Thymus (tissue), 11 donors: Measurements from ENCODE around the gene PPIC. TPM values are rescaled to one million over a fixed set of nuclear protein-coding genes. Genes with fewer than 3 reads are reported as not detected.

Source experiments
- DNase-seq, 9 donors: peaks; one replicate each; pipeline ENCODE4 v3.0.0-alpha.2; 2013; ENCODE audit warnings: low spot score in 9 of 9, low read depth in 6 of 9, missing footprints in 1 of 9
- H3K27ac ChIP-seq, 2 donors: one replicate each; pipeline ENCODE4 v1.5.1; 2013; ENCODE audit warnings: control low read depth in 1 of 2, low read depth in 1 of 2, low read length in 1 of 2, mild to moderate bottlenecking in 1 of 2, moderate library complexity in 1 of 2
- H3K27me3 ChIP-seq, 2 donors: one replicate each; pipeline ENCODE4 v1.5.1; 2013; ENCODE audit warnings: low read length in 1 of 2; ENCODE audit not compliant: control insufficient read depth in 2 of 2, insufficient read depth in 1 of 2
- H3K36me3 ChIP-seq, 2 donors: one replicate each; pipeline ENCODE4 v1.5.1; 2013; ENCODE audit warnings: low read length in 1 of 2, mild to moderate bottlenecking in 1 of 2, moderate library complexity in 1 of 2; ENCODE audit not compliant: control insufficient read depth in 2 of 2, insufficient read depth in 2 of 2
- H3K4me1 ChIP-seq, 2 donors: one replicate each; pipeline ENCODE4 v1.5.1; 2013; ENCODE audit warnings: low read length in 2 of 2; ENCODE audit not compliant: control insufficient read depth in 2 of 2, insufficient read depth in 2 of 2
- H3K4me3 ChIP-seq, 2 donors: one replicate each; pipeline ENCODE4 v1.5.1; 2013; ENCODE audit warnings: low read length in 2 of 2, control low read depth in 1 of 2, mild to moderate bottlenecking in 1 of 2
- H3K9me3 ChIP-seq, 2 donors: one replicate each; pipeline ENCODE4 v1.5.1; 2013; ENCODE audit warnings: low read length in 1 of 2, mild to moderate bottlenecking in 1 of 2; ENCODE audit not compliant: control insufficient read depth in 2 of 2, insufficient read depth in 1 of 2
- WGBS: extraction: QIAGEN DNeasy Blood & Tissue Kit; methylation state at CpG from one replicate; pipeline ENCODE4 v1.1.7; 2013; 5-methylcytosine and 5-hydroxymethylcytosine counted together
- polyA plus RNA-seq: library from polyadenylated mRNA; stranded (reverse); fragments of 200-250 nt; gene quantifications from one replicate; pipeline ENCODE4 v1.2.3, GENCODE V29; 2013
- total RNA-seq: library from RNA; stranded (reverse); fragments of 120-200 nt; gene quantifications from one replicate; pipeline ENCODE4 v1.2.4, GENCODE V29; 2013
- donor health status: healthy.

Gene PPIC
- total and polyA plus RNA-seq, 2 donors = 4.2 to 17.8 TPM

DNA sequence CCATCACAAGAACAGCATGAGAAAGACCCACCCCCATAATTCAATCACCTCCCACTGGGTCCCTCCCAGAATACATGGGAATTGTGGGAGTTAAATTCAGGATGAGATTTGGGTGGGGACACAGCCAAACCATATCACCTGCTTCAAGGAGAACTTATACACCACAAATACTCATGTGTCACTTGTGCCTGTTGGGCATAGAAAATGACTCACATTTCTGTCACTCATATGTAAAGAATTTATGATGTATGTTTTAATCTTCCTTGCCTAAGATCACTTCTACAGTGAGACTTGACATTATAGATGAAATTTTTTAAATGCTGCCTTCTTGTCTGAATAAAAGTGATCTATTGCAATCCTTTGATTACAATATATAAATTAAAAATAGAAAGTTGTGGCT is 29.5 kb upstream of the PPIC start:
- H3K4me3 ChIP-seq = no peak overlapping the region
- no peaks in the 10 kb centered on the region for H3K36me3 ChIP-seq
- H3K9me3 ChIP-seq = no peaks in the 10 kb centered on the region
- peaks cover 0 to 2% of the 10 kb centered on the region in 2 donors for H3K27me3 ChIP-seq
- DNase-seq = no peak
- no peak overlapping the region for H3K27ac ChIP-seq
- H3K4me1 ChIP-seq = no peaks in the 10 kb centered on the region

DNA sequence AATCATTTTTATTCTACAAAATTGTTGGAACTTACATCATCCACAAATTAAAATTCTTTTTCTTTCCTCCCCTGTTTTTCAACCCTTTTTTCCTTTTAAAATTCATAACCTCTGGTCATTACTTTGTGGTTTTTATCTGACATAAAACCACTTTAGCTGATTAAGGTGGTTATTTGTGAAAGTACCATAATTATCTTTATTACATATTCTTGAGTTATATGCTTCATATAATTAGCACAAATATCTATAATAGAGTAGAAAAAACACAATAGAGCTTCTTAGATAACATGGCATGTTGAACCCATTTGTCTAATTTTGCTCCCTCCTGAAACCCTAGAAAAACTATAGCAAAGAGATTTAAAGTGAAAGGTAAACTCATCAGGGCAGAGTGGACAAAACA is 22.9 kb upstream of the PPIC start:
- H3K27me3 ChIP-seq = peaks cover 0 to 2% of the 10 kb centered on the region in 2 donors
- H3K9me3 ChIP-seq = no peaks in the 10 kb centered on the region
- H3K36me3 ChIP-seq = no peaks in the 10 kb centered on the region
- H3K4me3 ChIP-seq = no peak overlapping the region
- no peak for DNase-seq
- no peaks in the 10 kb centered on the region for H3K4me1 ChIP-seq
- no peak overlapping the region for H3K27ac ChIP-seq

DNA sequence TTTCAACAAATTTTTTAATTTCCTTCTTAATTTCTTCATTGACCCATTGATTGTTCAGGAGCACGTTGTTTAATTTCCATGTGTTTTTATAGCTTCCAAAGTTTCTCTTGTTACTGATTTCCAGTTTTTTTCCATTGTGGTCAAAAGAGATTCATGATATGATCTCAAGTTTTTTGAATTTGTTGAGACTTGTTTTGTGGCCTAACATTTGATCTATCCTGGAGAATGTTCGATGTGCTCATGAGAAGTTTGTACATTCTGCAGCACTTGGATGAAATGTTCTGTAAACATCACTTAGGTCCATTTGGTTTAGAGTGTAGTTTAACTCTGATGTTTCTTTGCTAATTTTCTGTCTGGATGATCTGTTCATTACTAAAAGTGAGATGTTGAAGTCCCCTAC is 14.7 kb upstream of the PPIC start:
- no peak overlapping the region for H3K27ac ChIP-seq
- no peak overlapping the region for H3K4me3 ChIP-seq
- no peaks in the 10 kb centered on the region for H3K36me3 ChIP-seq
- H3K4me1 ChIP-seq = no peaks in the 10 kb centered on the region
- H3K27me3 ChIP-seq = peaks cover 0 to 2% of the 10 kb centered on the region in 2 donors
- no peaks in the 10 kb centered on the region for H3K9me3 ChIP-seq
- 87% methylated on average over 2 of the region's 2 CpGs for WGBS
- DNase-seq = no peak

DNA sequence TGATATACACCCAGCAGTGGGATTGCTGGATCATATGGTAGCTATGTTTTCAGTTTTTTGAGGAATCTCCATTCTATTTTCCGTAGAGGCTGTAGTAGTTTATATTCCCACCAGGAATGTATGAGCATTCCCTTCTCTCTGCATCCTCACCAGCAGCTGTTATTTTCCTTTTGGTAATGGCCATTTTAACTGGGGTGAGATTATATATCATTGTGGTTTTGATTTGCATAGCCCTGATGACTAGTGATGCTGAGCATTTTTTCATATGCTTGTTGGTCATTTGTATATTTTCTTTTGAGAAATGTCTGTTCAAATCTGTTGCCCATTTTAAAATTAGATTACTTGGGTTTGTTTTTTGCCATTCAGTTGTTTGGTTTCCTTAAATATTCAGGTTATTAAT is 11.2 kb upstream of the PPIC start:
- no peaks in the 10 kb centered on the region for H3K4me1 ChIP-seq
- no peaks in the 10 kb centered on the region for H3K9me3 ChIP-seq
- H3K27me3 ChIP-seq = peaks cover 0 to 2% of the 10 kb centered on the region in 2 donors
- WGBS = 97% methylated on average over 1 of the region's 1 CpG
- DNase-seq = no peak
- H3K36me3 ChIP-seq = no peaks in the 10 kb centered on the region
- no peak overlapping the region for H3K4me3 ChIP-seq
- H3K27ac ChIP-seq = no peak overlapping the region

DNA sequence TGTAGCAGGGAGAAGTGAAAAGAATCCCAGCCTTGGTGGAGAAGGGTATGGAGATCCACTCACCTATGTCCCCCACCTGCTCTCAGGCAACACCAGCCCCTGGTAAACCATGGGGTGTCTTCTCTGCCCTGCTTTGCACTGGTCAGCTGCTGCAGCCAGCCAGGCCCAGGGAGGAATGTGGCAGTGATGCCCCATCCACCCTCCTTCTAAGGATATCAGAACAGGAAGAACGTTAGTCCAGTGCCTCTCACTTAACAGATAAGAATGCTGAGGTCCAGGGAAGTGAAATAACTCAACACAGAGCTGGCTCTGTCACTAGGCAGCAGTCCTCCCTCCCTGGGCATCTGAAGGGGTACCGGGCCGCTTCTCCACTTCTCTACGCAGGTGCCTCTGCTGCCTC is 9.7 kb upstream of the PPIC start:
- H3K9me3 ChIP-seq = no peaks in the 10 kb centered on the region
- H3K4me3 ChIP-seq = no peak overlapping the region
- H3K36me3 ChIP-seq = no peaks in the 10 kb centered on the region
- peaks cover 0 to 2% of the 10 kb centered on the region in 2 donors for H3K27me3 ChIP-seq
- no peaks in the 10 kb centered on the region for H3K4me1 ChIP-seq
- no peak for DNase-seq
- H3K27ac ChIP-seq = no peak overlapping the region
- WGBS = 91% methylated on average over 4 of the region's 4 CpGs

DNA sequence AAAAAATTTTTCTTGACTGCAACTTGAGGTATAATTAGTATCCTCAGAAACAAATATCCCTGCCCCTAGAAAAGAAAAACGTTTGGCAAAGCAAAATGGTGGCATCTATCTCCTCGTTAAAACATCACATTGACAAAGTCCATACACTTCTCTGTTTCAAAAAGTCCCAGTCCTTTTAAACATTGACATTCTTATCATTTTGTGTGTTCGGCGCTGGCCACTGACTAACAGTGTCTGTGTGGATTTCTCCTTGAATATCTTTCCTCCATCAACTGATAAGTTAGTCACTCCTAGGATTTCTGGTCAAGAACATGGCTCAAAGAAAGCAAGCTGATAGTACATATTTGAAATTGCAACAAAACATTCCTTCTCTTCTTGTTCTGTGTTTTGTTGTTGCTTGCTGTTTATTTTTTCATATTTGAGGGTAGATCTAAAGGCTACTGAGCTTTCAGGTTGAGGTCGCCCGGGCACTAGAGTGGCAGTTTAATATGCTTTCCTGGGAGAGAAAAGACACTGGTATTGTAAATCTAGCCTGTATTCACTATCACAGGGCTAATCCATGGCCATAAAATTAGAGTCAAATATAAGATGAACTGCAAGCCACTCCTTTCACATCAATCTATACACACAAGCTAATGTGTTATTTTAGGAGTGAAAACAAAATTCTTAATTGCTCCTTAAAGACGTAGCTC is 8.5 kb upstream of the PPIC start:
- H3K27ac ChIP-seq = no peak overlapping the region
- no peaks in the 10 kb centered on the region for H3K36me3 ChIP-seq
- H3K9me3 ChIP-seq = no peaks in the 10 kb centered on the region
- H3K4me3 ChIP-seq = no peak overlapping the region
- H3K4me1 ChIP-seq = no peaks in the 10 kb centered on the region
- no peak for DNase-seq
- 94% methylated on average over 7 of the region's 7 CpGs for WGBS
- peaks cover 0 to 4% of the 10 kb centered on the region in 2 donors for H3K27me3 ChIP-seq

DNA sequence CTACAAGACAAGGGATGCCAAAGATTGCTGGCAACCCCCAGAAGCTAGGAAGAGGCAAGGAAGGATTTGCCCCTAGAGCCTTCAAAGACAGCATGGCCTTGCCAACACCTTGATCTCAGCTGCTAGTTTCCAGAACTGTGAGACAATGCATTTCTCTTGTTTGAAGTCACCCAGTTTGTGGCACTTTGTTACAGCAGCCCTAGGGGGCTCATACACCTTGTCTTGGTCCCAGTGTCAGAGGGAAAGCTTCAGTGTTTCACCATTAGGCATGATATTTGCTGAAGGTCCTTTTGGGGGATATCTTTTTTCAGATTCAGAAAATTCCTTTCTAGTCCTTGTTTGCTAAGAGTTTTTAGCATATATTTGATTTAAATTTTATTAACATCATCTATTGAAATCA is 3.1 kb upstream of the PPIC start:
- H3K36me3 ChIP-seq = no peaks in the 10 kb centered on the region
- peaks cover 29 to 52% of the 10 kb centered on the region in 2 donors for H3K27me3 ChIP-seq
- H3K27ac ChIP-seq = no peak overlapping the region
- H3K9me3 ChIP-seq = no peaks in the 10 kb centered on the region
- no peak for DNase-seq
- no peaks in the 10 kb centered on the region for H3K4me1 ChIP-seq
- no peak overlapping the region for H3K4me3 ChIP-seq

DNA sequence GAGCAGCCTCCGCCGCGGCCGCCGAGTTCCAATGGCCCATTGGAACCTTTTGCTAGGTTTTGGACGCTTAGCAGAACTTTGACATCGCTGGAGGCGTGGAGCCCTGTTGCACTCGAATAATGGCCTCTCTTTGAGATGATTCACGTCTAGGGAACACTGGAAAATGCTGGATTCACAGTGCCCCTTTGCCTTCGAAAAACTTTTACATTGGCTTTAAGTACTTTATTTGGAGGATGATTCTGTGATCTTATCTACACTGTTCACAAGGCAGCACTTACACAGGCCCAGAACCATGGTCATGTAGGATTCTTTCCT is 536 bp upstream of the PPIC start:
- peaks cover 38 to 76% of the 10 kb centered on the region in 2 donors for H3K27me3 ChIP-seq
- no peaks in the 10 kb centered on the region for H3K4me1 ChIP-seq
- peak overlapping the region in 1 of 2 donors; percentile 65 for H3K27ac ChIP-seq
- H3K9me3 ChIP-seq = no peaks in the 10 kb centered on the region
- H3K36me3 ChIP-seq = no peaks in the 10 kb centered on the region
- peak overlapping the region; percentile 4 to 44 for H3K4me3 ChIP-seq
- DNase-seq = peak in 1 of 9 donors; percentile 3
- 4% methylated on average over 11 of the region's 11 CpGs for WGBS

DNA sequence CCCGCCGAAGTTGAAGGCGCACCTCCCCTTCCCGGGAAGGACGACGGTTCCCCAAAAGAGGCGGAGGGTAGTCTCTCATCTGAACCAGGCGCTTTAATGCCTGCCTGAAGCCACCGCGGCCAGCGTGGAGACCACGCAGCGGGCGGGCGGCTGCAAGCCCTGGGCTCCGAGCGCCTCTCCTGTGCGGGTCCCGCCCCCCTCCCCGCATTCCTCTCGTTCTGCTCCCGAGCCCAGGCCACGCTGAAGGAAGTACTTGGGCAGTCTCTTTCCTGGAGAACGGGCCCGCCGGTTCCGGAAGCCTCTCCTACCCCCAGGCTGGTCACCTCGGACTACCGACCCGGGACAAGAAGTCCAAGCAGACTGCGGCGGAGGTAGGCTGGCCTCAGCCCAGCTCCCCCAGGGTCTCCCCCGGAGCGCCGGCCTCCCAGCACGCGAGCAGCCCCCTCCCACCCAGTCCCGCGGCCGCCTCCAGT is 571 bp downstream of the PPIC start:
- H3K27ac ChIP-seq = peak overlapping the region in 1 of 2 donors; percentile 31
- H3K4me1 ChIP-seq = no peaks in the 10 kb centered on the region
- peak overlapping the region; percentile 29 to 44 for H3K4me3 ChIP-seq
- H3K36me3 ChIP-seq = no peaks in the 10 kb centered on the region
- 2% methylated on average over 40 of the region's 40 CpGs for WGBS
- no peaks in the 10 kb centered on the region for H3K9me3 ChIP-seq
- DNase-seq = peak in 1 of 9 donors; percentile 6
- peaks cover 38 to 81% of the 10 kb centered on the region in 2 donors for H3K27me3 ChIP-seq
